OCI-LY1 (cell line): Measurements from ENCODE around the gene ARHGAP1.

Source experiments
- H2AFZ ChIP-seq: fragments of 200-600 bp; sonication (generic), shearing (Covaris generic); 2 replicates; pipeline ENCODE4 v1.6.0; 2014; ENCODE audit warnings: antibody characterized with exemption, mild to moderate bottlenecking, low read length
- H3F3A ChIP-seq: fragments of 200-600 bp; sonication (generic), shearing (Covaris generic); 2 replicates; pipeline ENCODE4 v1.6.0; 2014; ENCODE audit warnings: mild to moderate bottlenecking, antibody characterized with exemption, low read length, moderate library complexity; ENCODE audit not compliant: insufficient read depth
- H3K27ac ChIP-seq: fragments of 200-600 bp; sonication (generic); 2 replicates; pipeline ENCODE4 v1.5.1; 2014; ENCODE audit warnings: low read length, mixed run types, mild to moderate bottlenecking, low read depth; ENCODE audit not compliant: poor library complexity, severe bottlenecking
- H3K27me3 ChIP-seq: fragments of 200-600 bp; sonication (generic); 2 replicates; pipeline ENCODE4 v1.6.0; 2014; ENCODE audit warnings: antibody characterized with exemption, mild to moderate bottlenecking, low read length, moderate library complexity; ENCODE audit not compliant: insufficient read depth
- H3K36me3 ChIP-seq: fragments of 200-600 bp; sonication (generic); 2 replicates; pipeline ENCODE4 v1.6.1; 2014; ENCODE audit warnings: mild to moderate bottlenecking, antibody characterized with exemption, low read length, moderate library complexity, mixed read lengths; ENCODE audit not compliant: insufficient read depth
- H3K4me1 ChIP-seq: fragments of 200-600 bp; sonication (generic); 2 replicates; pipeline ENCODE4 v1.5.1; 2014; ENCODE audit warnings: mild to moderate bottlenecking, low read length, moderate library complexity; ENCODE audit not compliant: insufficient read depth, severe bottlenecking
- H3K4me2 ChIP-seq: fragments of 200-600 bp; sonication (generic), shearing (Covaris generic); 2 replicates; pipeline ENCODE4 v1.6.1; 2014; ENCODE audit warnings: low read length
- H3K4me3 ChIP-seq: fragments of 200-600 bp; sonication (generic); 2 replicates; pipeline ENCODE4 v1.5.1; 2014; ENCODE audit warnings: low read length, low read depth, mild to moderate bottlenecking, mixed read lengths; ENCODE audit not compliant: poor library complexity, severe bottlenecking
- H3K79me2 ChIP-seq: fragments of 200-600 bp; shearing (Covaris generic); 2 replicates; pipeline ENCODE4 v1.6.1; 2016; ENCODE audit warnings: mixed run types, low read length, mixed read lengths; ENCODE audit not compliant: insufficient read depth
- H3K9ac ChIP-seq: fragments of 200-600 bp; sonication (generic), shearing (Covaris generic); 2 replicates; pipeline ENCODE4 v1.6.1; 2014; ENCODE audit warnings: mild to moderate bottlenecking, low read length, mixed read lengths
- H3K9me2 ChIP-seq: fragments of 200-600 bp; sonication (generic), shearing (Covaris generic); 2 replicates; pipeline ENCODE4 v1.6.1; 2014; ENCODE audit warnings: low read depth, mild to moderate bottlenecking, low read length, mixed read lengths
- H3K9me3 ChIP-seq: fragments of 200-600 bp; shearing (Covaris generic); 2 replicates; pipeline ENCODE4 v1.6.1; 2014; ENCODE audit warnings: low read length, mixed read lengths
- H4K20me1 ChIP-seq: fragments of 200-600 bp; sonication (generic), shearing (Covaris generic); 2 replicates; pipeline ENCODE4 v1.6.0; 2016; ENCODE audit warnings: mild to moderate bottlenecking, low read length; ENCODE audit not compliant: insufficient read depth
- CTCF ChIP-seq: fragments of 200-600 bp; sonication (generic), shearing (Covaris generic); IDR thresholded peaks from 2 replicates; pipeline ENCODE4 v1.5.1; 2017; ENCODE audit warnings: mild to moderate bottlenecking, antibody characterized with exemption, low read length, moderate library complexity, mixed read lengths
- EZH2 ChIP-seq: fragments of 200-600 bp; sonication (generic), shearing (Covaris generic); IDR thresholded peaks from 2 replicates; pipeline ENCODE4 v1.8.0; 2017; ENCODE audit warnings: borderline replicate concordance, mixed run types, mild to moderate bottlenecking, antibody characterized with exemption, low read length, moderate library complexity, mixed read lengths

The ARHGAP1 gene

GRCh38 chr11:46695345-46696211 lies 4.8 kb downstream of the ARHGAP1 start:
- Histone ChIP-seq H3K79me2 (no peaks in the 10 kb centered on the region; the same call in 1 of the 2 replicates), H2AFZ (no peak overlapping the region), H3K36me3 (peaks cover 38% of the 10 kb centered on the region), H3F3A (no peaks in the 10 kb centered on the region), H3K9me3 (no peaks in the 10 kb centered on the region), H3K9me2 (no peaks in the 10 kb centered on the region), H3K4me1 (peaks cover 11% of the 10 kb centered on the region), H3K4me3 (no peak overlapping the region), H4K20me1 (no peaks in the 10 kb centered on the region), H3K9ac (no peak overlapping the region), H3K27me3 (no peaks in the 10 kb centered on the region), H3K27ac (no peak overlapping the region), H3K4me2 (no peak overlapping the region)
- TF ChIP-seq EZH2 (no peak), CTCF (no peak)

DNA sequence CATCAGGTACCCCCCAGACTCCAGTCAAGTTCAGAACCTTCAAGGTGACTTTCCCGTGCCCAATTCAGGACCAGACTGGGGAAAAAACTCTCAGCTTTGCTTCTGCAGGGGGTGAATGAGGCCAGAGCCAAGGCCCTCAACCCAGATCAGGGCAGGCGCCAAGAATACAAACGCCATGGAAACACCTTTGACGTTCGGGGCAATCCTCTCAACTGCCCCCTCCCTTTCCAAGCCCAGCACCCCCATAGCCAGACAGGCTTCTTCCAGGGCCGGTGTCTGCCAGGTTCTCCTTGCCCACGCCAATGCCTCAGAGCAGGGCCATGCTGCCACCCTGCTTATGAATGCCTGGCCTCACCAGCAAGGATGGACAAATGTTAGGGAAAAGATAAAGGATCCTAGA lies 5.8 kb downstream of the ARHGAP1 start:
- no peaks in the 10 kb centered on the region; the same call in 1 of the 2 replicates for H3K79me2 ChIP-seq
- H3K4me2 ChIP-seq = no peak overlapping the region
- no peaks in the 10 kb centered on the region for H3F3A ChIP-seq
- H3K27ac ChIP-seq = no peak overlapping the region
- H3K9me2 ChIP-seq = no peaks in the 10 kb centered on the region
- H3K9me3 ChIP-seq = no peaks in the 10 kb centered on the region
- no peak overlapping the region for H3K4me3 ChIP-seq
- TF ChIP-seq CTCF (no peak), EZH2 (no peak)
- H4K20me1 ChIP-seq = no peaks in the 10 kb centered on the region
- no peak overlapping the region for H2AFZ ChIP-seq
- H3K9ac ChIP-seq = no peak overlapping the region
- no peaks in the 10 kb centered on the region for H3K27me3 ChIP-seq
- peaks cover 38% of the 10 kb centered on the region for H3K36me3 ChIP-seq
- peaks cover 8% of the 10 kb centered on the region for H3K4me1 ChIP-seq

- H3K36me3 ChIP-seq = peaks cover 38% of the 10 kb centered on the region
Observed at GRCh38 chr11:46694072-46694471, 6.3 kb downstream of the ARHGAP1 start.

More at GRCh38 chr11:46694072-46694471, 6.3 kb downstream of the ARHGAP1 start:
- Histone ChIP-seq H3K27ac (no peak overlapping the region), H3K9ac (no peak overlapping the region), H3K4me1 (peaks cover 3% of the 10 kb centered on the region), H4K20me1 (no peaks in the 10 kb centered on the region), H3K9me3 (no peaks in the 10 kb centered on the region), H3F3A (no peaks in the 10 kb centered on the region), H3K4me3 (no peak overlapping the region), H3K27me3 (no peaks in the 10 kb centered on the region), H2AFZ (no peak overlapping the region), H3K79me2 (no peaks in the 10 kb centered on the region; the same call in 1 of the 2 replicates), H3K9me2 (no peaks in the 10 kb centered on the region), H3K4me2 (no peak overlapping the region)
- no peak for TF ChIP-seq CTCF
